GM23338 (cell line): ENCODE data around the gene RNASE2. TPM values are rescaled to one million over a fixed set of nuclear protein-coding genes. Genes with fewer than 3 reads are reported as not detected.
"Not testable (repeated sequence)": the region's sequence is repeated elsewhere in the genome, so short reads cannot be mapped to it uniquely, and the experiment has no call there.

Source experiments
- ATAC-seq: fragments of 200-7000 bp; cut with Tn5 transposase; 3 replicates; pipeline ENCODE4 v1.9.1; 2020
- DNase-seq: peaks from one replicate; pipeline ENCODE4 v3.0.0-alpha.2; 2015; ENCODE audit warnings: low spot score
- H2AFZ ChIP-seq: fragments of 200-600 bp; sonication (generic); 2 replicates; pipeline ENCODE4 v1.8.0; 2016; ENCODE audit warnings: antibody characterized with exemption, mild to moderate bottlenecking, moderate library complexity
- H3F3A ChIP-seq: fragments of 200-600 bp; sonication (generic); replicated peaks from 2 replicates; pipeline ENCODE4 v1.8.0; 2017; ENCODE audit warnings: antibody characterized with exemption, mixed run types, low read depth
- H3K27ac ChIP-seq: fragments of 200-600 bp; sonication (generic); 2 replicates; pipeline ENCODE4 v1.6.1; 2016; ENCODE audit warnings: low read depth
- H3K27me3 ChIP-seq: fragments of 200-600 bp; sonication (generic); 2 replicates; pipeline ENCODE4 v1.8.0; 2016; ENCODE audit warnings: mild to moderate bottlenecking, mixed run types, moderate library complexity; ENCODE audit not compliant: insufficient read depth
- H3K36me3 ChIP-seq: fragments of 200-600 bp; sonication (generic); 2 replicates; pipeline ENCODE4 v1.8.0; 2016; ENCODE audit warnings: mild to moderate bottlenecking; ENCODE audit not compliant: insufficient read depth
- H3K4me1 ChIP-seq: fragments of 200-600 bp; sonication (generic); 2 replicates; pipeline ENCODE4 v1.8.0; 2016; ENCODE audit warnings: mild to moderate bottlenecking, moderate library complexity; ENCODE audit not compliant: insufficient read depth
- H3K4me2 ChIP-seq: fragments of 200-600 bp; sonication (generic); 2 replicates; pipeline ENCODE4 v1.7.1; 2017; ENCODE audit warnings: mixed run types
- H3K4me3 ChIP-seq: fragments of 200-600 bp; sonication (generic); 2 replicates; pipeline ENCODE4 v1.6.1; 2016; ENCODE audit warnings: mixed run types
- H3K79me2 ChIP-seq: fragments of 200-600 bp; sonication (generic); replicated peaks from 2 replicates; pipeline ENCODE4 v1.8.0; 2017; ENCODE audit warnings: mild to moderate bottlenecking; ENCODE audit not compliant: insufficient read depth
- H3K9me2 ChIP-seq: fragments of 200-600 bp; sonication (generic); 2 replicates; pipeline ENCODE4 v1.8.0; 2017; ENCODE audit not compliant: insufficient read depth
- H4K20me1 ChIP-seq: fragments of 200-600 bp; sonication (generic); replicated peaks from 2 replicates; pipeline ENCODE4 v1.8.0; 2017; ENCODE audit warnings: mild to moderate bottlenecking; ENCODE audit not compliant: insufficient read depth
- H3K27ac Mint-ChIP-seq: 2 replicates; pipeline ENCODE4 v1.8.0; 2020; ENCODE audit warnings: inconsistent platforms, mild to moderate bottlenecking, moderate library complexity, mixed read lengths
- H3K27me3 Mint-ChIP-seq: 3 replicates; pipeline ENCODE4 v1.8.0; 2022; ENCODE audit warnings: low read depth, mild to moderate bottlenecking, moderate library complexity, mixed read lengths, inconsistent platforms; ENCODE audit not compliant: insufficient read depth, poor library complexity
- H3K36me3 Mint-ChIP-seq: 3 replicates; pipeline ENCODE4 v1.8.0; 2021; ENCODE audit warnings: low read depth, mild to moderate bottlenecking, inconsistent platforms, moderate library complexity, mixed read lengths
- H3K4me1 Mint-ChIP-seq: 3 replicates; pipeline ENCODE4 v1.8.0; 2020; ENCODE audit warnings: mild to moderate bottlenecking, inconsistent platforms, mixed read lengths
- H3K4me3 Mint-ChIP-seq: 3 replicates; pipeline ENCODE4 v1.8.0; 2021; ENCODE audit warnings: moderate library complexity, mild to moderate bottlenecking, inconsistent platforms, mixed read lengths
- H3K9me3 Mint-ChIP-seq: 3 replicates; pipeline ENCODE4 v1.8.0; 2020; ENCODE audit warnings: moderate library complexity, mild to moderate bottlenecking, inconsistent platforms, mixed read lengths
- CREB1 ChIP-seq: fragments of 250-450 bp; sonication (Bioruptor Pico); IDR thresholded peaks from 2 replicates; pipeline ENCODE4 v1.5.0; 2020; ENCODE audit warnings: low read depth, mild to moderate bottlenecking, moderate library complexity
- ETS1 ChIP-seq: IDR thresholded peaks from 2 replicates; pipeline ENCODE4 v1.6.1; 2016; ENCODE audit warnings: antibody characterized with exemption
- EZH2 ChIP-seq: fragments of 200-600 bp; sonication (generic); IDR thresholded peaks from one replicate; pipeline ENCODE4 v1.8.0; 2017; ENCODE audit warnings: antibody characterized with exemption, mild to moderate bottlenecking, low read depth; ENCODE audit not compliant: unreplicated experiment
- EZH2phosphoT487 ChIP-seq: fragments of 200-600 bp; sonication (generic); IDR thresholded peaks from one replicate; pipeline ENCODE4 v1.8.1; 2018; ENCODE audit warnings: antibody characterized with exemption; ENCODE audit not compliant: unreplicated experiment
- ZNF114 ChIP-seq: fragments of 250-450 bp; sonication (Bioruptor Pico); IDR thresholded peaks from 2 replicates; pipeline ENCODE4 v1.5.0; 2020; ENCODE audit warnings: mild to moderate bottlenecking, moderate library complexity
- ZNF331 ChIP-seq: fragments of 250-450 bp; sonication (Bioruptor Pico); IDR thresholded peaks from 2 replicates; pipeline ENCODE4 v1.5.0; 2020; ENCODE audit warnings: low read depth, mild to moderate bottlenecking, moderate library complexity
- long read RNA-seq: library from polyadenylated mRNA; unstranded; transcript quantifications from one replicate; pipeline ENCODE4 v2.0.0, GENCODE V29; 2020; ENCODE audit not compliant: unreplicated experiment
- polyA plus RNA-seq: library from polyadenylated mRNA; unstranded; fragments of >200 nt; fragmentation: Nextera tagmentation; extraction: Ambion mirVana; gene quantifications from 2 replicates; pipeline ENCODE4 v1.2.1, GENCODE V29; 2016
- total RNA-seq: library from RNA; depleted of rRNA; stranded (reverse); fragments of >200 nt; shearing (Covaris generic); gene quantifications from 2 replicates; pipeline ENCODE4 v1.2.3, GENCODE V29; 2014; rRNA removed
- TF ChIP-seq, protein P1 (sequence below): fragments of 250-450 bp; sonication (Bioruptor Pico); IDR thresholded peaks from 2 replicates; pipeline ENCODE4 v1.5.0; 2020; ENCODE audit warnings: mild to moderate bottlenecking, moderate library complexity
- TF ChIP-seq, protein P2 (sequence below), 2 experiments: fragments of 200-600 bp in 1 of 2; sonication (generic) in 1 of 2; conservative IDR thresholded peaks; 2 replicates each; pipeline versions ENCODE4 v1.5.1 to v1.6.1; 2016 to 2017; ENCODE audit warnings: antibody characterized with exemption in 2 of 2, low read depth in 2 of 2, mild to moderate bottlenecking in 2 of 2, moderate library complexity in 1 of 2

RNASE2 gene
- not detected in 2 replicates for total RNA-seq
- polyA plus RNA-seq = not detected in 2 replicates
- long read RNA-seq = 0 reads

- H4K20me1 ChIP-seq, H3K9me3 Mint-ChIP-seq, ATAC-seq, H3K27ac Mint-ChIP-seq, H3K4me3 ChIP-seq, H3K4me3 Mint-ChIP-seq, H3K4me2 ChIP-seq, H3K27me3 Mint-ChIP-seq, H3K79me2 ChIP-seq, H2AFZ ChIP-seq, DNase-seq, H3K4me1 Mint-ChIP-seq, H3K27ac ChIP-seq, H3K36me3 Mint-ChIP-seq, H3K27me3 ChIP-seq, H3K36me3 ChIP-seq, H3K4me1 ChIP-seq, H3F3A ChIP-seq, H3K9me2 ChIP-seq: not testable (repeated sequence)
Measured at GRCh38 chr14:20954736-20955537, at the start of gene RNASE2. TSS of gene RNASE2 (plus strand) at chr14:20955487. CDS start at chr14:20955772, 285 bp downstream.

GRCh38 chr14:20905676-20906075, 49.6 kb upstream of the RNASE2 start:
- H3K4me1 Mint-ChIP-seq = peaks cover 12% of the 10 kb centered on the region
- H3K4me2 ChIP-seq = no peak overlapping the region
- no peaks in the 10 kb centered on the region for H3K9me2 ChIP-seq
- H3K36me3 Mint-ChIP-seq = 0 out of 3 replicates have a peak, but pooled peaks cover 6% of the 10 kb centered on the region
- no peak overlapping the region for H3K27ac ChIP-seq
- no peak overlapping the region for H3K4me3 ChIP-seq
- H3K36me3 ChIP-seq = no peaks in the 10 kb centered on the region
- H3K27me3 ChIP-seq = no peaks in the 10 kb centered on the region
- DNase-seq = no peak
- peaks cover 14% of the 10 kb centered on the region for H3K9me3 Mint-ChIP-seq
- no peak for ATAC-seq
- H3K4me1 ChIP-seq = 0 out of 2 replicates have a peak, but pooled peaks cover 5% of the 10 kb centered on the region
- H4K20me1 ChIP-seq = no peaks in the 10 kb centered on the region
- H3K79me2 ChIP-seq = no peaks in the 10 kb centered on the region
- H3K4me3 Mint-ChIP-seq = no peak overlapping the region
- H3K27me3 Mint-ChIP-seq = peaks cover 5% of the 10 kb centered on the region
- no peak overlapping the region for H3K27ac Mint-ChIP-seq
- H3F3A ChIP-seq = no peaks in the 10 kb centered on the region
- no peak overlapping the region for H2AFZ ChIP-seq
- TF ChIP-seq EZH2phosphoT487 = no peak
- no peak for TF ChIP-seq ZNF331 (CRISPR knock-in tag)
- TF ChIP-seq, protein P1, sequence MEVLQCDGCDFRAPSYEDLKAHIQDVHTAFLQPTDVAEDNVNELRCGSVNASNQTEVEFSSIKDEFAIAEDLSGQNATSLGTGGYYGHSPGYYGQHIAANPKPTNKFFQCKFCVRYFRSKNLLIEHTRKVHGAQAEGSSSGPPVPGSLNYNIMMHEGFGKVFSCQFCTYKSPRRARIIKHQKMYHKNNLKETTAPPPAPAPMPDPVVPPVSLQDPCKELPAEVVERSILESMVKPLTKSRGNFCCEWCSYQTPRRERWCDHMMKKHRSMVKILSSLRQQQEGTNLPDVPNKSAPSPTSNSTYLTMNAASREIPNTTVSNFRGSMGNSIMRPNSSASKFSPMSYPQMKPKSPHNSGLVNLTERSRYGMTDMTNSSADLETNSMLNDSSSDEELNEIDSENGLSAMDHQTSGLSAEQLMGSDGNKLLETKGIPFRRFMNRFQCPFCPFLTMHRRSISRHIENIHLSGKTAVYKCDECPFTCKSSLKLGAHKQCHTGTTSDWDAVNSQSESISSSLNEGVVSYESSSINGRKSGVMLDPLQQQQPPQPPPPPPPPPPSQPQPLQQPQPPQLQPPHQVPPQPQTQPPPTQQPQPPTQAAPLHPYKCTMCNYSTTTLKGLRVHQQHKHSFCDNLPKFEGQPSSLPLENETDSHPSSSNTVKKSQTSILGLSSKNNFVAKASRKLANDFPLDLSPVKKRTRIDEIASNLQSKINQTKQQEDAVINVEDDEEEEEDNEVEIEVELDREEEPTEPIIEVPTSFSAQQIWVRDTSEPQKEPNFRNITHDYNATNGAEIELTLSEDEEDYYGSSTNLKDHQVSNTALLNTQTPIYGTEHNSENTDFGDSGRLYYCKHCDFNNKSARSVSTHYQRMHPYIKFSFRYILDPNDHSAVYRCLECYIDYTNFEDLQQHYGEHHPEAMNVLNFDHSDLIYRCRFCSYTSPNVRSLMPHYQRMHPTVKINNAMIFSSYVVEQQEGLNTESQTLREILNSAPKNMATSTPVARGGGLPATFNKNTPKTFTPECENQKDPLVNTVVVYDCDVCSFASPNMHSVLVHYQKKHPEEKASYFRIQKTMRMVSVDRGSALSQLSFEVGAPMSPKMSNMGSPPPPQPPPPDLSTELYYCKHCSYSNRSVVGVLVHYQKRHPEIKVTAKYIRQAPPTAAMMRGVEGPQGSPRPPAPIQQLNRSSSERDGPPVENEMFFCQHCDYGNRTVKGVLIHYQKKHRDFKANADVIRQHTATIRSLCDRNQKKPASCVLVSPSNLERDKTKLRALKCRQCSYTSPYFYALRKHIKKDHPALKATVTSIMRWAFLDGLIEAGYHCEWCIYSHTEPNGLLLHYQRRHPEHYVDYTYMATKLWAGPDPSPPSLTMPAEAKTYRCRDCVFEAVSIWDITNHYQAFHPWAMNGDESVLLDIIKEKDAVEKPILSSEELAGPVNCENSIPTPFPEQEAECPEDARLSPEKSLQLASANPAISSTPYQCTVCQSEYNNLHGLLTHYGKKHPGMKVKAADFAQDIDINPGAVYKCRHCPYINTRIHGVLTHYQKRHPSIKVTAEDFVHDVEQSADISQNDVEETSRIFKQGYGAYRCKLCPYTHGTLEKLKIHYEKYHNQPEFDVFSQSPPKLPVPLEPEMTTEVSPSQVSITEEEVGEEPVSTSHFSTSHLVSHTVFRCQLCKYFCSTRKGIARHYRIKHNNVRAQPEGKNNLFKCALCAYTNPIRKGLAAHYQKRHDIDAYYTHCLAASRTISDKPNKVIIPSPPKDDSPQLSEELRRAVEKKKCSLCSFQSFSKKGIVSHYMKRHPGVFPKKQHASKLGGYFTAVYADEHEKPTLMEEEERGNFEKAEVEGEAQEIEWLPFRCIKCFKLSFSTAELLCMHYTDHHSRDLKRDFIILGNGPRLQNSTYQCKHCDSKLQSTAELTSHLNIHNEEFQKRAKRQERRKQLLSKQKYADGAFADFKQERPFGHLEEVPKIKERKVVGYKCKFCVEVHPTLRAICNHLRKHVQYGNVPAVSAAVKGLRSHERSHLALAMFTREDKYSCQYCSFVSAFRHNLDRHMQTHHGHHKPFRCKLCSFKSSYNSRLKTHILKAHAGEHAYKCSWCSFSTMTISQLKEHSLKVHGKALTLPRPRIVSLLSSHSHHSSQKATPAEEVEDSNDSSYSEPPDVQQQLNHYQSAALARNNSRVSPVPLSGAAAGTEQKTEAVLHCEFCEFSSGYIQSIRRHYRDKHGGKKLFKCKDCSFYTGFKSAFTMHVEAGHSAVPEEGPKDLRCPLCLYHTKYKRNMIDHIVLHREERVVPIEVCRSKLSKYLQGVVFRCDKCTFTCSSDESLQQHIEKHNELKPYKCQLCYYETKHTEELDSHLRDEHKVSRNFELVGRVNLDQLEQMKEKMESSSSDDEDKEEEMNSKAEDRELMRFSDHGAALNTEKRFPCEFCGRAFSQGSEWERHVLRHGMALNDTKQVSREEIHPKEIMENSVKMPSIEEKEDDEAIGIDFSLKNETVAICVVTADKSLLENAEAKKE (CRISPR knock-in tag) = no peak
- no peak for TF ChIP-seq ETS1
- TF ChIP-seq, protein P2, sequence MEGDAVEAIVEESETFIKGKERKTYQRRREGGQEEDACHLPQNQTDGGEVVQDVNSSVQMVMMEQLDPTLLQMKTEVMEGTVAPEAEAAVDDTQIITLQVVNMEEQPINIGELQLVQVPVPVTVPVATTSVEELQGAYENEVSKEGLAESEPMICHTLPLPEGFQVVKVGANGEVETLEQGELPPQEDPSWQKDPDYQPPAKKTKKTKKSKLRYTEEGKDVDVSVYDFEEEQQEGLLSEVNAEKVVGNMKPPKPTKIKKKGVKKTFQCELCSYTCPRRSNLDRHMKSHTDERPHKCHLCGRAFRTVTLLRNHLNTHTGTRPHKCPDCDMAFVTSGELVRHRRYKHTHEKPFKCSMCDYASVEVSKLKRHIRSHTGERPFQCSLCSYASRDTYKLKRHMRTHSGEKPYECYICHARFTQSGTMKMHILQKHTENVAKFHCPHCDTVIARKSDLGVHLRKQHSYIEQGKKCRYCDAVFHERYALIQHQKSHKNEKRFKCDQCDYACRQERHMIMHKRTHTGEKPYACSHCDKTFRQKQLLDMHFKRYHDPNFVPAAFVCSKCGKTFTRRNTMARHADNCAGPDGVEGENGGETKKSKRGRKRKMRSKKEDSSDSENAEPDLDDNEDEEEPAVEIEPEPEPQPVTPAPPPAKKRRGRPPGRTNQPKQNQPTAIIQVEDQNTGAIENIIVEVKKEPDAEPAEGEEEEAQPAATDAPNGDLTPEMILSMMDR (conservative IDR thresholded peaks at IDR 0.05; ENCODE audit: low read depth in 2 of 2) = no peak
- TF ChIP-seq CREB1 (CRISPR knock-in tag) = no peak
- TF ChIP-seq EZH2 = no peak
- no peak for TF ChIP-seq ZNF114 (CRISPR knock-in tag)
